Nephron (organoid): ENCODE data around the gene ZSCAN5A.

Experiments
- H3K27ac Mint-ChIP-seq, 3 experiments: 2 replicates each; pipeline ENCODE4 v1.8.0; 2020; ENCODE audit warnings: mixed read lengths in 3 of 3, mild to moderate bottlenecking in 2 of 3, moderate library complexity in 1 of 3
- H3K27me3 Mint-ChIP-seq: 2 replicates; pipeline ENCODE4 v1.8.0; 2021; ENCODE audit warnings: low read depth, mild to moderate bottlenecking, moderate library complexity, mixed read lengths
- H3K36me3 Mint-ChIP-seq: 2 replicates; pipeline ENCODE4 v1.8.0; 2020; ENCODE audit warnings: low read depth, mixed read lengths
- H3K4me1 Mint-ChIP-seq: 2 replicates; pipeline ENCODE4 v1.8.0; 2020; ENCODE audit warnings: mixed read lengths
- H3K4me3 Mint-ChIP-seq, 3 experiments: 2 replicates each; pipeline ENCODE4 v1.8.0; 2020; ENCODE audit warnings: mild to moderate bottlenecking in 3 of 3, mixed read lengths in 3 of 3, moderate library complexity in 2 of 3
- H3K9me3 Mint-ChIP-seq: 2 replicates; pipeline ENCODE4 v1.8.0; 2020; ENCODE audit warnings: mixed read lengths
- TF ChIP-seq, protein P1 (sequence below), 3 experiments: fragments of 200-600 bp; sonication (generic); IDR thresholded peaks; one replicate each; pipeline ENCODE4 v1.5.0; 2021; ENCODE audit warnings: antibody characterized with exemption in 3 of 3; ENCODE audit not compliant: unreplicated experiment in 3 of 3

The ZSCAN5A gene

DNA sequence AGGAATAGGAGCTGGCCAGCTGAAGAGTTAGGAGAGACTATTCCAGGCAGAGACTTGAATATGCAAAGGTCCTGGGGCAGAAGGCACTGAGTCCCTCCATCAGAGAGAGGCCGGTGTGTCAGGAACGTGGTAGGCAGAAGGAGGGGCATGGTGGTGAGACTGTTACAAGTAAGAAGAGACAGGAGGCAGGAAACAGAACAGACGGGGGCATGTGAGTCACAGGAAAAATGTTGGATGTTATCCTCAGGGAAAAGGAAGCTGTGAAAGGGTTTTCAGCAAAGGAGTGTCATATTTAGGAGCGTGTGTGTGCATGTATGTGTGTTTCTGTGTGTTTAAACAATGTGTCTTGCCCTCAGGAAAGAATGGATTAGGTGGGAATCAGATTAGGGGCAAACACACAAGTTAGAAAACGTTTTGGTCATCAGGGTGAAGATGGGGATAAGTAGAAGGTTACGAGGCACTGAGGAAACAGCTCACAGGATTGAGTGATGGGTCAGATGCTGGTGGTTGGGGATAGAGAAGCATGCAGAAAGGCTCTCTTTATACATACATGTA, 41.0 kb downstream of the ZSCAN5A start:
- no peaks in the 10 kb centered on the region for H3K9me3 Mint-ChIP-seq
- TF ChIP-seq, protein P1, sequence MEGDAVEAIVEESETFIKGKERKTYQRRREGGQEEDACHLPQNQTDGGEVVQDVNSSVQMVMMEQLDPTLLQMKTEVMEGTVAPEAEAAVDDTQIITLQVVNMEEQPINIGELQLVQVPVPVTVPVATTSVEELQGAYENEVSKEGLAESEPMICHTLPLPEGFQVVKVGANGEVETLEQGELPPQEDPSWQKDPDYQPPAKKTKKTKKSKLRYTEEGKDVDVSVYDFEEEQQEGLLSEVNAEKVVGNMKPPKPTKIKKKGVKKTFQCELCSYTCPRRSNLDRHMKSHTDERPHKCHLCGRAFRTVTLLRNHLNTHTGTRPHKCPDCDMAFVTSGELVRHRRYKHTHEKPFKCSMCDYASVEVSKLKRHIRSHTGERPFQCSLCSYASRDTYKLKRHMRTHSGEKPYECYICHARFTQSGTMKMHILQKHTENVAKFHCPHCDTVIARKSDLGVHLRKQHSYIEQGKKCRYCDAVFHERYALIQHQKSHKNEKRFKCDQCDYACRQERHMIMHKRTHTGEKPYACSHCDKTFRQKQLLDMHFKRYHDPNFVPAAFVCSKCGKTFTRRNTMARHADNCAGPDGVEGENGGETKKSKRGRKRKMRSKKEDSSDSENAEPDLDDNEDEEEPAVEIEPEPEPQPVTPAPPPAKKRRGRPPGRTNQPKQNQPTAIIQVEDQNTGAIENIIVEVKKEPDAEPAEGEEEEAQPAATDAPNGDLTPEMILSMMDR (IDR thresholded peaks at IDR 0.05; ENCODE audit: unreplicated experiment in 3 of 3): no peak
- peaks cover 16% of the 10 kb centered on the region for H3K4me1 Mint-ChIP-seq
- H3K27me3 Mint-ChIP-seq: no peaks in the 10 kb centered on the region
- H3K27ac Mint-ChIP-seq: no peak overlapping the region
- no peak overlapping the region for H3K4me3 Mint-ChIP-seq
- H3K36me3 Mint-ChIP-seq: peaks cover 46% of the 10 kb centered on the region

DNA sequence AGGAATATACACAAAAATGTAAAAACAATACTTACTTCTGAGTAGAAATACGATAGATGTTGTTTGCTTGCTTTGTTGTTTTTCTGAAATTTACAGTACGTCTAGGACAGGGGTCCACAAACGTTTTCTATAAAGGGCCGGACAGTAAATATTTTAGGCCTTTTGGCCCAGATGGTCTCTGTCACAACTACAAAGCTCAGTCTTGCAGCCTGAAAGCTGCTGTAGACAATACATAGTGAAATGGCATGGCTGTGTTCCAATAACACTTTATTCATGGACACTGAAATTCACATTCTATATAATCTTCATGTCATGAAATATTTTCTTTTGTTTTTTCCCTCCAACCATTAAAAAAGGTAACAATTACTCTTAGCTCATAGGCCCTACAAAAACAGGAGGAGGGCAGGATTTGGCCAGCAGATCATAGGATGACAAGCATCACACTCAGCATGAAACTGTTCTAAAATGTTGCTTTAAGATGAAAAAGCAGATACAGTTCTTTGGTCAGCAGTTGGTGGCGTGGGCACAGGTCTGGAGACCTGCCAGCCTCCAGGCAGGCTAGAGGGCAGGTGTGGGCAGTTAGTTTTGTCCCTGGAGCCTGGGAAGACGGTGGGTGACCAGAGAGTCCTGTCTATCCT, 42.4 kb downstream of the ZSCAN5A start, which contains the start of gene EDDM13:
TSS of gene EDDM13 (plus strand) at position 588 of the 638 bp plus-strand sequence. CDS start 87 bp downstream, outside the sequence.
- peaks cover 16% of the 10 kb centered on the region for H3K4me1 Mint-ChIP-seq
- H3K27ac Mint-ChIP-seq: peak within 1 kb of the TSS in 2 of 3 experiments; percentile 36 to 58
- H3K9me3 Mint-ChIP-seq: no peaks in the 10 kb centered on the region
- TF ChIP-seq, protein P1 (IDR thresholded peaks at IDR 0.05; ENCODE audit: unreplicated experiment in 3 of 3): no peak
- H3K27me3 Mint-ChIP-seq: no peaks in the 10 kb centered on the region
- H3K4me3 Mint-ChIP-seq: no peak within 1 kb of the TSS
- peaks cover 39% of the 10 kb centered on the region for H3K36me3 Mint-ChIP-seq

DNA sequence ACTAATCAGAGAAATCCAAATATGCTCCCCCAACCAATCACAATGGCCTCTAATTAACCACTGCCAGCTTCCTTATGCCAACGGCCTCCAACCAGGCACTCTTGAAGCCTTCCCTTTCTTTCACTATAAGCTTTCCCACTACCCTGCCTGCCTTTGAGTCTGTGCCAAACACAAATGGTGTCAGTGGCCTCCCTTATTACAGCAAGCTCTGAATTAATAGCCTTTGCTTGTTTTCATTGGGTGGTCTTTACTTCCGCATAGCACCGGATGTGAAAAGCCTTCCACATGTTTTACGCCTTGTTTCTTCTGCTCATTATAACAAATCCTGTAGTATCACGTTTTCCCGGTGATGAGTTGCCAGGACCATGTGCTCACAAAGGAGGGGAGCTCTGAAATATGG, 43.5 kb downstream of the ZSCAN5A start:
- Mint-ChIP-seq H3K4me3 (no peak overlapping the region), H3K36me3 (peaks cover 36% of the 10 kb centered on the region), H3K4me1 (peaks cover 16% of the 10 kb centered on the region), H3K27ac (peak overlapping the region in 2 of 3 experiments; percentile 17 to 35), H3K9me3 (no peaks in the 10 kb centered on the region), H3K27me3 (no peaks in the 10 kb centered on the region)
- TF ChIP-seq, protein P1 (IDR thresholded peaks at IDR 0.05; ENCODE audit: unreplicated experiment in 3 of 3): no peak

DNA sequence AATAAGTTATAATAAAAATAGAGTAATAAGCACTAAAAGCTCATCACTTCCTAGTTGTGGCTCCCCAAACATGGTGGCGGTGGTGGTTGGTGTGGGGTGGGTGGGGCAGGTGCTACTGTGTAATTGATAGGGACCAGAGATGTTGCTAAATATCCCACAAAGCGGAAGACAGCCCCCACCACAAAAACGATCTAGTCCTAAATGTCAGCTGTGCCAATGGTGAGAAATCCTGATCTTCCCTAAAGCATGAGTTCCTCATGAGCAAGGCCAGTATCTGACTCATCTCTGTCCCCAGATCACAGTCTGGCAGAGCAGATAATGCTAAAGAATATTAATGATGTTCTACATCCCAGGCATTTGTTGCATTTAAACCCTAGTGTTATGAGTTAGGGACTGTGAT, 44.0 kb downstream of the ZSCAN5A start:
- peaks cover 31% of the 10 kb centered on the region for H3K36me3 Mint-ChIP-seq
- no peak overlapping the region for H3K4me3 Mint-ChIP-seq
- TF ChIP-seq, protein P1 (IDR thresholded peaks at IDR 0.05; ENCODE audit: unreplicated experiment in 3 of 3): no peak
- no peaks in the 10 kb centered on the region for H3K27me3 Mint-ChIP-seq
- H3K4me1 Mint-ChIP-seq: peaks cover 16% of the 10 kb centered on the region
- H3K27ac Mint-ChIP-seq: no peak overlapping the region
- no peaks in the 10 kb centered on the region for H3K9me3 Mint-ChIP-seq

DNA sequence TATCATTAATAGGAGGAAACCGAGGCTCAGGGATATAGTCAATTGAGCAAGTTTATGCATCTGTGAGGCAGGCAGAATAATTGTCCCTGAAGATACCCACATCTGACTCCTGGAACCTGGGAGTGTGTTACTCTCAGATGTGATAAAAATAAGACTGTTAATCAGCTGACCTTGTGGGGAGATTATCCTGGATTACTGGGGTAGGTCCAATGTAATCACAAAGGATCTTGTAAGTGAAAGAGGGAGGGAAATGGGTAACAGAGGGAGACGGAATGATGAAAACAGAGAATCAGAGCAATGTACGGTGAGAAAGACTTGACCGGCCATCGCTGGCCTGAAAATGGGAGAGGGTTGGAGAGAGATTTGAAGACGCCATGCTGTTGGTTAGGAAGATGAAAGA, 45.3 kb downstream of the ZSCAN5A start:
- TF ChIP-seq, protein P1 (IDR thresholded peaks at IDR 0.05; ENCODE audit: unreplicated experiment in 3 of 3): no peak
- H3K4me1 Mint-ChIP-seq: peaks cover 16% of the 10 kb centered on the region
- no peaks in the 10 kb centered on the region for H3K9me3 Mint-ChIP-seq
- H3K4me3 Mint-ChIP-seq: no peak overlapping the region
- H3K27me3 Mint-ChIP-seq: no peaks in the 10 kb centered on the region
- peaks cover 26% of the 10 kb centered on the region for H3K36me3 Mint-ChIP-seq
- no peak overlapping the region for H3K27ac Mint-ChIP-seq

DNA sequence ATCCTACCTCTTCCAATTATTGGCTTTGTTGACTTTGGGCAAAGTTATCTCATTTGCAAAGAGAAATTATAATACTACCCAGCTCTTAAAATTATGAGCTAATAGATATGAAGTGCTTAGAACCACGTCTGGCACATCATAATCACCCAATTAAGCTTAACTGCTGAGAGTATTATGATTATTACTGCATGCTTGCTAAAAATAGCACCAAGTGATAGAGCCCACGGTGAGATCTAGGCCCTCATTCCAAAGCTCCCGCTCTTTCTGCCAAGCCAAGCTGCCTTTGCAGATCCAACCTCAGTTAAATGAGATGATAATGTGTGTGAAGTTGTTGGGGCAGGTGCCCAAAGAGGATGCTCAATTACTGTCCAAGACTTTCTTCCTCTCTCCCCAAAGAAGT, 48.6 kb downstream of the ZSCAN5A start:
- H3K9me3 Mint-ChIP-seq: no peaks in the 10 kb centered on the region
- no peak overlapping the region for H3K27ac Mint-ChIP-seq
- TF ChIP-seq, protein P1 (IDR thresholded peaks at IDR 0.05; ENCODE audit: unreplicated experiment in 3 of 3): no peak
- H3K27me3 Mint-ChIP-seq: no peaks in the 10 kb centered on the region
- H3K4me1 Mint-ChIP-seq: peaks cover 11% of the 10 kb centered on the region
- no peak overlapping the region for H3K4me3 Mint-ChIP-seq
- peaks cover 24% of the 10 kb centered on the region for H3K36me3 Mint-ChIP-seq
